A549 (cell line): Measurements from ENCODE around the gene ECE1. TPM values are rescaled to one million over a fixed set of nuclear protein-coding genes. Genes with fewer than 3 reads are reported as not detected.
"Not testable (repeated sequence)": the region's sequence is repeated elsewhere in the genome, so short reads cannot be mapped to it uniquely, and the experiment has no call there.

Experiments used
- ATAC-seq, 2 experiments: fragments of 200-7000 bp in 1 of 2; fragments of >200 bp in 1 of 2; cut with Nextera tagmentation in 1 of 2; cut with Tn5 transposase in 1 of 2; 3 replicates each; pipeline versions ENCODE4 v1.8.0 to v1.9.1; 2018 to 2020; ENCODE audit warnings: mild to moderate bottlenecking in 1 of 2, moderate library complexity in 1 of 2
- CTCF ChIA-PET: fragments of 300-600 bp; sonication (Branson Sonifier 250); formaldehyde crosslinking; extraction: SDS; loops from one replicate; lab custom pipeline; 2021; ENCODE audit warnings: antibody characterized with exemption, inconsistent platforms; lab: Yijun Ruan, JAX
- POLR2A ChIA-PET: fragments of 350-600 bp; formaldehyde crosslinking; extraction: SDS; loops from one replicate; lab custom pipeline; 2021; ENCODE audit warnings: antibody characterized with exemption, inconsistent platforms; lab: Yijun Ruan, JAX
- DNase-seq, 2 experiments: peaks; one replicate each; pipeline versions ENCODE4 v3.0.0 to v3.0.0-alpha.2; 2011 to 2016; ENCODE audit warnings: low read depth in 1 of 2, low spot score in 1 of 2
- FAIRE-seq: peaks from 2 replicates; lab custom pipeline; 2011; peaks lifted over from hg19 to GRCh38; lab: Jason Lieb, UNC
- H3K27ac ChIP-seq, 2 experiments: fragments of >200 bp; sonication (Bioruptor Twin); formaldehyde crosslinking; 3 replicates each; pipeline ENCODE4 v1.5.1; 2016 to 2017
- H3K4me1 ChIP-seq: fragments of >200 bp; sonication (Bioruptor Twin); formaldehyde crosslinking; 3 replicates; pipeline ENCODE4 v1.6.1; 2016
- H3K4me2 ChIP-seq: fragments of >200 bp; sonication (Bioruptor Twin); formaldehyde crosslinking; 3 replicates; pipeline ENCODE4 v1.6.1; 2016
- H3K4me3 ChIP-seq: fragments of >200 bp; sonication (Bioruptor Twin); formaldehyde crosslinking; 3 replicates; pipeline ENCODE4 v1.5.1; 2016
- H3K9me3 ChIP-seq: fragments of >200 bp; sonication (Bioruptor Twin); formaldehyde crosslinking; 3 replicates; pipeline ENCODE4 v1.6.1; 2016
- ESRRA ChIP-seq: fragments of 150-350 bp; IDR thresholded peaks from 2 replicates; pipeline ENCODE4 v1.6.1; 2014; ENCODE audit warnings: mild to moderate bottlenecking, low read length, borderline replicate concordance
- FOSB ChIP-seq: fragments of 250-450 bp; sonication (Bioruptor Pico); IDR thresholded peaks from 2 replicates; pipeline ENCODE4 v1.5.0; 2020; ENCODE audit warnings: mild to moderate bottlenecking, moderate library complexity
- FOSL2 ChIP-seq, 2 experiments: fragments of 450-650 bp in 1 of 2; fragments of >200 bp in 1 of 2; sonication (Bioruptor Twin) in 1 of 2; formaldehyde crosslinking; IDR thresholded peaks; 2 replicates each; pipeline versions ENCODE4 v1.5.0 to v1.6.1; 2016 to 2020; ENCODE audit warnings: mild to moderate bottlenecking in 1 of 2, moderate library complexity in 1 of 2
- HOXB5 ChIP-seq: fragments of 250-450 bp; sonication (Bioruptor Pico); IDR thresholded peaks from 2 replicates; pipeline ENCODE4 v1.5.0; 2020; ENCODE audit warnings: mild to moderate bottlenecking, moderate library complexity
- JUNB ChIP-seq: fragments of >200 bp; sonication (Bioruptor Twin); formaldehyde crosslinking; IDR thresholded peaks from 2 replicates; pipeline ENCODE4 v1.6.1; 2016
- KDM1A ChIP-seq: fragments of 200-600 bp; sonication (generic); IDR thresholded peaks from 2 replicates; pipeline ENCODE4 v1.6.1; 2016; ENCODE audit warnings: low read depth, mild to moderate bottlenecking
- MAX ChIP-seq: IDR thresholded peaks from 2 replicates; pipeline ENCODE4 v1.6.1; 2012
- MYC ChIP-seq: IDR thresholded peaks from 2 replicates; pipeline ENCODE4 v1.6.1; 2012; ENCODE audit warnings: mild to moderate bottlenecking, inconsistent platforms, low read length, improper control_type of control experiment, borderline replicate concordance
- POLR2A ChIP-seq: IDR thresholded peaks from 2 replicates; pipeline ENCODE4 v1.6.1; 2012; ENCODE audit warnings: mild to moderate bottlenecking, low read length
- POLR2AphosphoS2 ChIP-seq: conservative IDR thresholded peaks from 2 replicates; pipeline ENCODE4 v1.6.1; 2012; ENCODE audit warnings: low read length, improper control_type of control experiment, inconsistent platforms
- RARB ChIP-seq: fragments of 250-450 bp; sonication (Bioruptor Pico); IDR thresholded peaks from 2 replicates; pipeline ENCODE4 v1.8.0; 2021; ENCODE audit warnings: mild to moderate bottlenecking, moderate library complexity
- SREBF2 ChIP-seq: fragments of 450-650 bp; IDR thresholded peaks from 2 replicates; pipeline ENCODE4 v1.6.1; 2014; ENCODE audit warnings: mild to moderate bottlenecking, moderate library complexity
- WGBS: methylation state at CpG from one replicate; pipeline ENCODE4 v1.1.6; 2017; ENCODE audit errors: missing lambda C conversion rate; 5-methylcytosine and 5-hydroxymethylcytosine counted together
- polyA plus RNA-seq, 4 experiments: library from polyadenylated mRNA; depleted of rRNA in 3 of 4; stranded (reverse); fragments of >200 nt; fragmentation: RNase III in 1 of 4; extraction: RNeasy Plus Mini Kit Qiagen cat#74134 plus additional on column Dnase treatment in 1 of 4; gene quantifications; 2 replicates in 3 of 4; 3 replicates in 1 of 4; pipeline ENCODE4 v1.2.3, GENCODE V29; 2011 to 2017
- TF ChIP-seq, protein P1 (sequence below): fragments of >200 bp; sonication (Bioruptor Twin); formaldehyde crosslinking; IDR thresholded peaks from 3 replicates; pipeline ENCODE4 v1.6.1; 2016
- TF ChIP-seq, protein P2 (sequence below): fragments of >200 bp; sonication (Bioruptor Twin); formaldehyde crosslinking; IDR thresholded peaks from 2 replicates; pipeline ENCODE4 v1.6.1; 2016

Gene ECE1
- polyA plus RNA-seq, 2 of the 4 experiments (the other 2 are of a cell fraction), result 45.7 to 86.4 TPM

DNA sequence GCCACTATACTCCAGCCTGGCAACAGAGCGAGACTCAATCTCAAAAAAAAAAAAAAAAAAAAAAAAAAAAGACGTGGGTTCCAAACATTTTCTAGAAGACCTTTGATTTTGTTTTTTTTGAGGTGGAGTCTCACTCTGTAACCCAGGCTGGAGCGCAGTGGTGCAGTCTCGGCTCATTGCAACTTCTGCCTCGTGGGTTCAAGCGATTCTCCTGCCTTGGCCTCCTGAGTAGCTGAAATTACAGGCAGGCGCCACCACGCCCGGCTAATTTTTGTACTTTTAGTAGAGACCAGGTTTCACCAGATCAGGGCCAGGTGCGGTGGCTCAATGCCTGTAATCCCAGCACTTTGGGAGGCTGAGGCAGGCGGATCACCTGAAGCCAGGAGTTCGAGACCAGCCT is 117.2 kb downstream of the ECE1 start:
- H3K4me3 ChIP-seq, POLR2A ChIA-PET, FAIRE-seq, H3K4me2 ChIP-seq, DNase-seq, ATAC-seq, H3K9me3 ChIP-seq, H3K27ac ChIP-seq: not testable (repeated sequence)
- H3K4me1 ChIP-seq, result peaks cover 23% of the 10 kb centered on the region
- CTCF ChIA-PET, result interaction anchor here (1.2 to 1.4 kb wide), 2 partner anchors 22 to 33 kb away, joined by 3 read pairs; no protein-coding TSS in a partner anchor
- 95% methylated on average over 8 of the region's 12 CpGs for WGBS

GRCh38 chr1:21170837-21171236 is 119.4 kb downstream of the ECE1 start:
- DNase-seq, H3K4me3 ChIP-seq, CTCF ChIA-PET, H3K9me3 ChIP-seq, ATAC-seq, H3K27ac ChIP-seq, POLR2A ChIA-PET, FAIRE-seq, H3K4me2 ChIP-seq: not testable (repeated sequence)
- 91% methylated on average over 4 of the region's 4 CpGs for WGBS
- H3K4me1 ChIP-seq, result peaks cover 19% of the 10 kb centered on the region

GRCh38 chr1:21168444-21168843 is 121.8 kb downstream of the ECE1 start:
- Histone ChIP-seq H3K4me3 (no peak overlapping the region), H3K9me3 (no peaks in the 10 kb centered on the region), H3K4me1 (peaks cover 14% of the 10 kb centered on the region), H3K27ac (no peak overlapping the region), H3K4me2 (no peak overlapping the region)
- ChIA-PET POLR2A (no interaction called here), CTCF (interaction anchor here (0.6 to 1.7 kb wide), 3 partner anchors 27 to 186 kb away, joined by 3 to 4 read pairs (median 3); no protein-coding TSS in a partner anchor)
- FAIRE-seq, result no peak
- no peak for DNase-seq
- 97% methylated on average over 2 of the region's 2 CpGs for WGBS
- ATAC-seq, result no peak
- TF ChIP-seq POLR2AphosphoS2 (no peak), FOSB (no peak), SREBF2 (no peak), FOSL2 (IDR thresholded peaks at IDR 0.05) (no peak), FOSL2 (CRISPR knock-in tag; IDR thresholded peaks at IDR 0.05) (no peak), MYC (no peak), ESRRA (no peak), RARB (CRISPR knock-in tag) (no peak), HOXB5 (CRISPR knock-in tag) (no peak), MAX (no peak), POLR2A (no peak), JUNB (no peak), KDM1A (no peak)
- TF ChIP-seq, protein P1, sequence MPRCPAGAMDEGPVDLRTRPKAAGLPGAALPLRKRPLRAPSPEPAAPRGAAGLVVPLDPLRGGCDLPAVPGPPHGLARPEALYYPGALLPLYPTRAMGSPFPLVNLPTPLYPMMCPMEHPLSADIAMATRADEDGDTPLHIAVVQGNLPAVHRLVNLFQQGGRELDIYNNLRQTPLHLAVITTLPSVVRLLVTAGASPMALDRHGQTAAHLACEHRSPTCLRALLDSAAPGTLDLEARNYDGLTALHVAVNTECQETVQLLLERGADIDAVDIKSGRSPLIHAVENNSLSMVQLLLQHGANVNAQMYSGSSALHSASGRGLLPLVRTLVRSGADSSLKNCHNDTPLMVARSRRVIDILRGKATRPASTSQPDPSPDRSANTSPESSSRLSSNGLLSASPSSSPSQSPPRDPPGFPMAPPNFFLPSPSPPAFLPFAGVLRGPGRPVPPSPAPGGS, result no peak
- TF ChIP-seq, protein P2, sequence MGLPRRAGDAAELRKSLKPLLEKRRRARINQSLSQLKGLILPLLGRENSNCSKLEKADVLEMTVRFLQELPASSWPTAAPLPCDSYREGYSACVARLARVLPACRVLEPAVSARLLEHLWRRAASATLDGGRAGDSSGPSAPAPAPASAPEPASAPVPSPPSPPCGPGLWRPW, result no peak

Other genes with a start within 250 kb of the ECE1 start
- gene EIF4G3, start 113.6 kb downstream of the ECE1 start, polyA plus RNA-seq (2011; rRNA removed), result 46.9 and 51.3 TPM in 2 replicates
- 22.5 to 25.0 TPM (median 24.4 TPM) in 3 replicates for gene EIF4G3, start 113.6 kb downstream of the ECE1 start, polyA plus RNA-seq (2017; fragmentation: RNase III; extraction: RNeasy Plus Mini Kit Qiagen cat#74134 plus additional on column Dnase treatment)
- 8.5 and 10.8 TPM in 2 replicates for gene NBPF3, start 149.7 kb upstream of the ECE1 start, polyA plus RNA-seq (2011; rRNA removed)
- 6.4 to 7.4 TPM (median 6.6 TPM) in 3 replicates for gene NBPF3, start 149.7 kb upstream of the ECE1 start, polyA plus RNA-seq (2017; fragmentation: RNase III; extraction: RNeasy Plus Mini Kit Qiagen cat#74134 plus additional on column Dnase treatment)
- gene ALPL, start 219.0 kb upstream of the ECE1 start, polyA plus RNA-seq (2011; rRNA removed), result 0.06 and 0.19 TPM in 2 replicates
- gene ALPL, start 219.0 kb upstream of the ECE1 start, polyA plus RNA-seq (2017; fragmentation: RNase III; extraction: RNeasy Plus Mini Kit Qiagen cat#74134 plus additional on column Dnase treatment), result 0.13 to 0.31 TPM (median 0.14 TPM) in 3 replicates